ENCODE results near the gene GABRA5.

GRCh38 chr15:26888761-26889160 lies 21.9 kb downstream of the GABRA5 start:
- TF ChIP-seq CTCF (conservative IDR thresholded peaks at IDR 0.05; ENCODE audit: low read length) (no peak), EZH2phosphoT487 (IDR thresholded peaks at IDR 0.05; ENCODE audit: borderline replicate concordance) (no peak)

Data from Loucy (cell line).